Stimulated activated CD4-positive, alpha-beta T cell treated with anti-CD3 and anti-CD28 coated beads, Interleukin-15, amount 100 ng/mL, for 1 hour (primary cell): ENCODE measurements around the gene EZR.
"Not testable (repeated sequence)": the region's sequence is repeated elsewhere in the genome, so short reads cannot be mapped to it uniquely, and the experiment has no call there.

Experiments
- DNase-seq, 2 donors: peaks; one replicate each; pipeline ENCODE4 v3.0.0-alpha.2; 2020; ENCODE audit warnings: low read depth in 1 of 2, low spot score in 1 of 2

The EZR gene

DNA sequence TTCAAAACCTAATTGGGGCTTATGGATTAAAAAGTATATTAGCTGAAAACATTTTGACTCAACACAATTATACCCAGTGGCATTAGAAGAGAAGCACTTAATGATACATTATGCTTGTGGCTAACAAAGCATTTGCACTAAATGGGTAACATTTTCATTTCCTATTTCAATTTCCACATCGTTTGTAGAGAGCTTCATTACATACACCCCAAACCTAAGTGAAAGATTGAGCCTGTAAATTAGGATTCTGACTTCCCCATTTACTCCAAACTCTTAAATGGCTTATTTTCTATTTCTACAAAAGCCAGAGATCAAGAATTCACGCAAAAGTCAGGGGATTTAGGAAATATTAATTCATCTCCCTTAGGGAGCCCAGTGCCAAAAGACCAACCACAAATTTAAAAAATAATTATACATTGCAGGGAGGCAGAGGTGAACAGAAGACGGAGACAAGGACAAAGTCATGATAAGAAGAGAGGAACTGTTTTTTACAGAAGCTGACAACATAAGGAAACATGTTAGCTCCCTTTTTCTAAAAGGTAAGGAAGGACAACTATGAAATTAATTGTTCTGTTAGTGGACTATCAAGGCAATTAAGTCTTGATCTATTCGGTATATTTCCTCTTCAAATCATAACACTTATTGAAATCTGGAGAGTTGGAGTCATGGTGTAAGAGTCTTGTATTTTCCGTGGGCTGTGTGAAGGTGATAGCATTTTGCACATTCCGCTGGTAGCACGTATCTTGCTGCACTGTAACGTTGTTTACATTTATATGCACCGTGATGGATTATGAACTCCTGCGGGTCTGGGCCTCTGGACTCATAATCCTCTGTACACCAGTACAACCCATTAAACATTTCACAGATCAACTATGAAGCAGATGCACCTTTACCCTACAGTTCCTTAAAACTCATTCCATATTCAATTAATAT is 24.8 kb upstream of the EZR start:
- no peak for DNase-seq

DNA sequence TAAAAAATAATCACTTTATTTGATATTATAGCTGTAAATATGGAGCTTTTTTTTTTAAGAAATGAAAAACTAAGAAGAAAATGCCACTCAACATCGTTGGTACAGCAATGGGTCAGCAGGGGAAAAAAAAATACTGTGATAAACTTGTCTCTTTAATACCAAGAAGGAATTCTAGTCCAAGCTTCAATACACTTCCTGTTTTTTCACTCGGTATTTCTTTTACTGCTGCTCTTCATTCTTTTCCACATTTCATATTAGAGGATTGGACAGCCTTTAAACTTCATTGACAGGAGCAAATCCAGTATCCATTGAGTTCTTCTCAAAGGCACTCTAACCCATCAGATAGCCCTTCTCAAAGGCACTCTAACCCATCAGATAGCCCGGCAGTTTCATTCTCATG is 22.2 kb upstream of the EZR start:
- no peak for DNase-seq

DNA sequence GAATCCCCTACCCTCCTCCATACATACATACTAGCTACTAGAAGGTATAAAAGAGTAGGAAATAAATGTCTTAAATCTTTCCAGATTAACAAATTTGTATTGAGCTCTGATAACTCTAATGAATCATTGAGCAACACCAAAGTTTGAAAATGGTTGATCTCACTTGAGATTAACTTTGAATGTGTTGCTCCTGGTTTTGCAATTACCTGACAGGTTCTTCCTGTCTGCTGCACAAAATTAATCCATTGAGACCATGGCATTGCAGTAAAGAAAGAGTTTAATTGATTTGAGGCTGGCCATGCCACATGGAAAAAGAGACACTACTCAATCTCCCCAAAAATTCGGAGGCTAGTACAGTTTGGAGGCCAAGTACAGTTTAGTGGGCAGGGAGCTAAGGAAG is 21.3 kb upstream of the EZR start:
- DNase-seq = no peak

DNA sequence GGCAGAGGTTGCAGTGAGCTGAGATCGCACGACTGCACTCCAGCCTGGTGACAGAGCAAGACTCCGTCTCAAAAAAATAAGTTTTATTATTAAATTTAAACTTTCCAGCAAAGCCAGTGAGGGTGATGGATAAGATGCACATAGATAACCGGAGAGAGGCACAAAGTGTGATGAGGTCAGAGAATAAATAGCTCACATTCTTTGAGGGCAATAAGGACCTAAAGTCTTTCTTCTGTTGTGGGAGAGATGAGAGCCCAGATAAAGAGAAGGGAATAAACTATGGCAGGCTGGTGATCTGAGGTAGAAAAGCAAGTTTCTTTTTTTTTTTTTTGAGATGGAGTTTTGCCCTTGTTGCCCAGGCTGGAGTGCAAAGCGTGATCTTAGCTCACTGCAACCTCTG is 20.6 kb upstream of the EZR start:
- no peak for DNase-seq

DNA sequence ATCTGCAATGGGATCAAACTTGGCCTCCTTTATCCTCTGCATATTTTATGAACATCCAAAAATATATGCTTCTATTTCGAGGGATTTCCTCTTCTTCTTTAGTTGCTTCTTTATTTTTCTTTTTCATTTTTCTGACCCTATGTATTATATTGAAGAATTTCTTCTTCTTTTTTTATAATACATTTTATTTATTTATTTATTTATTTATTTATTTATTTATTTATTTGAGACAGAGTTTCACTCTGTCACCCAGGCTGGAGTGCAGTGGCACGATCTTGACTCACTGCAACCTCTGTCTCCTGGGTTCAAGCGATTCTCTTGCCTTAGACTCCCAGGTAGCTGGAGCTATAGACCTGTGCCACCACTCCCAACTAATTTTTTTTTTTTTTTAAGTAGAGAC is 19.6 kb upstream of the EZR start:
- DNase-seq = not testable (repeated sequence)

DNA sequence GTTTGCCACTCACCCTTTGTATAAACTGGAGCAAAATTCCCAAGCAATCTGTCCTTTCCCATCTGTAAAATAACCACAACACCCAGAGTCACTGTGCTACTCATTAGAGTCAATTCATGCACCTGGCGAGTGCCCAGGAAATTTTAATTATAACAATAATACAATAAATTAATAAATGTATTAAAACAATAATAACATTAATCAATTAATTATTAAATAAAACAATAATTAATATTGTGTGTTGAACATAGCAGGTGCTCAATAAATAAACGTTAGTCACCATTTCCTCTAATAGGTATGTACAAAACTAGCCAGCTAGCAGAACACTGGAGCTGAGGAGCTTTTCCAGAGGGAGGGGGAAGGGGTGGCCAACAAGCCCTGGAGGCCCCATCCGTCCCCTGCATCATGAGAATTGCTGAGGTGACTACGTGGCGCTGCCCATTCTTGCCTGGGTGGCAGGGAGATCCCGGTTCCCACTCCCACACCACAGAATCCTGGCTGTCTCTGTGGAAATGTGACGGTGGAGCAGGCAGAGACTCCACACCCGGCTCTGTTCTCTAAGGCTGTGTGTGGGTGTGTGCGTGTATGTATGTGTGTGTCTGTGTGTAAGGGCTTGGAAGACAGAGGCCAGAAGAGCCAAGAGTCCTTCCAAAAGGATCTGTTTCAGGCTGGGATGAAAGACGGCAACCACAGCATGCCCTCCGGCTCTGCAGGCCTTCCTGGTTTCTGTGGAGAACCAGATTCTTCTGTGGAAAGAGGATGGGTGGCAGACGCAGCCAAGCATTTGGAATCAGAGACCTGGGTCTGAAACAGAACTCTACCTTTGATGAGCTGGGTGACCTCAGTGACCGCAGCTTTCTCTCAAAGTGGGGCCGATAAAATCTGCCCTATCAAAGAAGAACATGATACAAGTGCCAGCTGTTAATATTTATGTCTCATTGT is 18.8 kb upstream of the EZR start:
- DNase-seq = no peak

DNA sequence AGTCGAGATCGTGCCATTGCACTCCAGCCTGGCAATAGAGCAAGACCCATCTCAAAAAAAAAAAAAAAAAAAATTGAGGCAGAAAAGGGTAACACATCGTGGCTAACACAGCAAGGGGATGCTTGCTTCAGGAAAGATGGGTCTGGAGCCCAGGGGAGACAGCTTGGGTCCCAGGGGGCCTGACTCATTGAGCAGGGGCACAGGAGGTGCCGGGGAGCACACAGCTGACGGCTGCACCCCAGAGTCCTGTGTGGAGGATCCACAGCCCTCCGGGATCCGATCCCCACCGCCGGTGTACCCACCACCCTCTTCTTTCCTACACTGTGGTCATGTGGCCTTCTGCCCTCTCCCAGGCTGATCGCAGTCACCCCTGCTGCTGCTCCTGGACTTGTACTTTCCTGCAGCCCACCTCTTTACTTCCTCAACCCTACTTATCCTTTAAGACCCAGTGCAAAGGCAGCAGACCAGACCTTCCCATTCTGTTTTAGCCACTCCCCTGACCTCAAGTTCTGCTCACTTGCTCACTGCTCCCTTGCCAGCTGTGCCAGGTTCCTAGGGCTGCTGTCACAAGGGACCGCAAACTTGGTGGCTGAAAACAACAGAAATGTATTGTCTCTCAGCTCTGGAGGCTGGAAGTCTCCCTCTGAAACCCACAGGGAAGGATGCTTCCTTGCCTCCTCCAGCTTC is 17.6 kb upstream of the EZR start:
- no peak for DNase-seq

DNA sequence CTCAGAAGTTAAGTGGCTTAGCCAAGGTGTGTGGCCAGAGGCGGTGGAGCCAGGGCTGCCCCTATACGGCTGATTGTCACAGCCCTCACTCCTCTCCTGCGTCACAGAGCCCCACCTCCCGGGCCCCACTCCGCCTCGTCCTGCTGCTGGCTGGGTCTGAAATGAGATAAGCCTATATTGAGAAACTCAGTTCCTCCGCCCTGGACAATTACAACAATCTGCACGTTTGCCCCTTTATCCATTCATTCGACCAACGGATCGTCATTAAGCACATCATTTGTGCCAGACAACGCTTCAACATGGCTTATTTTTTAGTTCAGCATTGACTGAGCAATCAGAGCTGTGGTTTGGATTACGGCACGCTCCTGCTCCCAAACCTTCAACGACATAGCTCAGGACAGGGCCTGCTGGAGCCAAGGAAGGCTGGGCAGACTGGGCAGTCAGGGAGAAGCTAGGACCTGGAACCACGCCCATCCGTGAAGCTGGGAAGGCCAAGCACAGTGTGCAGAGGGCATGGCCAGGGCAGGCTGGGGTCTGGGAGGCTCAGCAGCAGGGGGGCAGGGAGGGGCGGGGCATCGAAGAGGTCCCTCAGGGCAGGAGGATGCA is 16.6 kb upstream of the EZR start:
- DNase-seq = no peak

DNA sequence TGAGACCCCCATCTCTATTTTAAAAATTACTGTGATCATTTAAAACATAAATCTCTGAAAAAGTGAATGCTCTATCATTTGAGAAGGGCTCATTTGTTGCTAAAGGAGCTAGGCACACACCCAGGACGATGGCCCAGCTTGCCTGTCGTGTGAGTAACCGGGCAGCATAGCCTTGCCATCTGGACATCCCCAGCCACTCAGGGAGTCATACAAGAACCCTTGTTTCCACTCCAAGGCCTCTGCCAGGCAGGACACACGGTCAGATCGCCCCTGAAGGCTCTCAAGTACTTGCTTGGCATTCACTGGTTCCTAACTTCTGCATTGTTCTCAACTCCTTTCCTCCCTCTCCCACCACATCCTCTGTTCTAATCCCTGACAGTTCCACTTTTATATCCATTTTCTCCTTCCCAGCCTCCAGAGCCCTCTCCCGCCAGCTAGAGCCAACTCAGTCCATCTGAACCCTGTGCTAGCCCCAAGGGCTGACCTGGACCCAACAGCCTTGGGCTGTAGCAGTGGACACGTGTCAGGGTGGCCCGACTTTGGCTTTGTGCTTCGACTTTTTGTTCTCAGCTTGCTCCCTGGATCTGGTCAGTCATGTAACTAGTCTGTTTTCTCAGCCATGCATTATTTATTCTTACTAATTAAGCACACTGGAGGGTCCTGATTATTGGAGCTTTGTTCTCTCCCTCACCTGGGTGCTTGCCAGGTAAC is 15.7 kb upstream of the EZR start:
- DNase-seq = no peak

DNA sequence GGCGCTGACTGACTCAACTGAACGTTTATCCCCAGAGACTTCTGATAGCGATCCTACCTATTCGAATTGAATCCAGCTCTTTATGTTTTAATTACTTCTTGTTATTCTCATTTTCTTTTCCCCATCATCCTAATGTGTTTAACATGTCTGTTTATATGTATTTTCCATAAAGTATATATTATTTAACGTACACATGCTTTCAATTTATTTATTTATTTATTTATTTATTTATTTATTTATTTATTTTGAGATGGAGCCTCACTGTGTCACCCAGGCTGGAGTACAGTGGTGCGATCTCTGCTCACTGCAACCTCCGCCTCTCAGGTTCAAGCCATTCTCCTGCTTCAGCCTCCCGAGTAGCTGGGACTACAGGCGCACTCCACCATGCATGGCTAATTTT is 13.6 kb upstream of the EZR start:
- not testable (repeated sequence) for DNase-seq

DNA sequence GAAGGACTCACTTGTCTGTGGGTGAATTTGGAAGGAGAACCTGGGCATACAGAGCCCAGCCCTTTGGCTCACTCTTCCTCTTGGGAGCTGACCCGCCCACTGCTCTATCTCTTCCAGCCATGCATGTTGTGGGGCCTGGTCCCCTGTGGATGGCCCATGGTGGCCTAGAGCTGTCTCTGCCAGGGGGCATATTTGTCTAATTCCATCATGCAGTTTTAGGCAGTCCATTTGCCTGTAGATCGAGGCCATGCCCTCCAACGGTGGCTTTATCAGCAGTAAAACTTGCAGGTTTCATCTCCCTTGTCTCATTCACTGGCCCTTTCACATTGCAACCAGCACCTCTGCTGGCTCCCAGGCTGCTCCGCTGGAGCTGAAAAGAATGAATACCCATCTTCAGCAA is 12.9 kb upstream of the EZR start:
- no peak for DNase-seq

DNA sequence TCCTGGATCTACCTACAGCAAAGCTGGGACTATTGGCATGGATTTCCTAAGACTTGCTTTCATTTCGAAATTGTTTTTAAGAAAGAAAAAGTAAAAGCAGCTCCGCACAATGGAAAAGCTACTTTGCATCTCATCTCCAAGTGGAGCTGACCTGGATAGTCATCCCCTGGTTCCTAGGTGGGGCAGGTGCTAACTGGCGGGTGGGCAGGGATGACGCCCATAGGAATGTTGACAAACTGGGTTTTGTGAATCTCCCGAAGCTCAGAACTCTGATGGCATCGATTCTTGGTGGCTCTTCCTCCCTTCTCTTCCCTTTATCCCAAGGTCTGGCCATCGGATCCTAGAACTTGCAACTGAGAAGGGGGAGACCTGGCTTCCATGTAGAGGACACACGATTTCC is 12.4 kb upstream of the EZR start:
- DNase-seq = no peak

DNA sequence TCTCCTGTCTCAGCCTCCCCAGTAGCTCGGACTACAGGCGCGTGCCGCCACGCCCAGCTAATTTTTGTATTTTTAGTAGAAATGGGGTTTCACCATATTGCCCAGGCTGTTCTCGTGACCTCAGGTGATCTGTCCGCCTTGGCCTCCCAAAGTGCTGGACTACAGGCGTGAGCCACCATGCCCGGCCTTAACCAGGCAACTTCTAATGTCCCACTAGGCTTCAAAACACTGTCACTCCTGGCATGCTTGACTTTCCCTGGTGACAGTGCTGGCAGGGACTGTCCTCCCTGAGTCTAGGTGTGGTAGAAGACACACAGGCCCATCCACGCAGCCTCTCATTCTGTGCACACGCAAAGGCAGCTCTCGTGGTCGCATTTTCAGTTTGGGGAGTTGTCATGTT is 11.6 kb upstream of the EZR start:
- DNase-seq = no peak

DNA sequence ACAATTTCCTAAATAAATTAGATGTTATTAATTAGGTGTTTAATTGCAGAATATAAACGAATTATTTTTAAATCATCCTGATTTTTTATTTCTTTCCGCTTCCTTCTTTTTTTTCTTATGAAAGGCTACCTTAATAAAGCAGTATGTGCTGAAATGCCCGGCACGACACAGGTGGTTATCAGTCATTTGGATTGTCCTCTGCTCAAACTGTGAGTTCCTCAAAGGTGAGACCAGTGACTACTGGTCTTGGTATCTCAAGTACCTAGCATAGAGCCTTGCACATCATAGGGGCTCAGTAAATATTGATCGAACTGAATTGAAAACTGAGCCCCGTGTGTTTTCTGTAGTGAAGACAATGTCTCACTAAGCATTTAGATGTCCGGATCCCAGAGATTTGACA is 9.6 kb upstream of the EZR start:
- no peak for DNase-seq

DNA sequence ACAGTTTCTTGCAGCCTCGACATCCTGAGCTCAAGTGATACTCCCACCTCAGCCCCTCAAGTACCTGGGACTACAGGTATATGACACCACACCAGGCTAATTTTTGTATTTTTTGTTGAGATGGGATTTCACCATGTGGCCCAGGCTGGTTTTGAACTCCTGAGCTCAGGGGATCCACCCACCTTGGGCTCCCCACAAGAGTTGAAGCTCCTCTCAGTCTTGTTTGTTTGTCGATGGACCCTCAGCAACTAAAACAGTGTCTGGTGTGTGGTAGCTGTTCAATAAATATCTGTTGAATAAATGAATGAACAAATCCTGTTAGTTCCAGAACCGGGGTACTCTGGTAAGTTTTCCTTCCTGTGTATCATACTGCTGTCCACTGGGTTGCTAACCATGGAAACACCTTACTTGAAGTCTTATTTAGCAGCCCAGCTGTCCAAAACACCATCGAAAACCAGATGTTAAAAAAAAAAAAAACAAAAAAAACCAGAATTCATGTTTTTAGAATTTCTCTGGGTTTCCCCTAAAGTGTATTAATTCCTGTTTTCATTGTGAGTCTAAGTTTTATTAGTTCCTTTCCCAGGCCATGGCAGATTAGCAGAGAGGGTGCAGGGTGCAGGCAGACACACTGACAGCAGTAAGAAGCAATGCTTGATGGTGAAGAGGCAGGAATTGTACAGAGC is 7.8 kb upstream of the EZR start:
- DNase-seq = no peak

DNA sequence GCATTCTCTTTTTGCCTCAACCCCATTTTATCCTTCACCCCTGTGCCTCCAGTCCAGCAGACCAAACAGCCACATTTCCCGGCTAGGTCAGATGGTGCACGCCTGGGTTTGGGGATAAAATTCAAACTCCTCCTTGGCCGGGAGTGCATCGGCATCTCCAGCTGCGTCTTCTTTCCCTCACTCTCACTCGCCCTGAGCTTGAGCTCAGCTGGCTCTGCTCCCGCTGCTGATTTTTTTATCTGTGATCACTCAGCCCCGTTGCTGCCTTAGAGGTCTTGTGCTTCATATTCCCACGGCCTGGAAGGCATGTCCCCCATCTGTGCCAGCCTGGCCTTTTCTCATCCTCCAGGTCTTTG is 6.8 kb upstream of the EZR start:
- no peak for DNase-seq

DNA sequence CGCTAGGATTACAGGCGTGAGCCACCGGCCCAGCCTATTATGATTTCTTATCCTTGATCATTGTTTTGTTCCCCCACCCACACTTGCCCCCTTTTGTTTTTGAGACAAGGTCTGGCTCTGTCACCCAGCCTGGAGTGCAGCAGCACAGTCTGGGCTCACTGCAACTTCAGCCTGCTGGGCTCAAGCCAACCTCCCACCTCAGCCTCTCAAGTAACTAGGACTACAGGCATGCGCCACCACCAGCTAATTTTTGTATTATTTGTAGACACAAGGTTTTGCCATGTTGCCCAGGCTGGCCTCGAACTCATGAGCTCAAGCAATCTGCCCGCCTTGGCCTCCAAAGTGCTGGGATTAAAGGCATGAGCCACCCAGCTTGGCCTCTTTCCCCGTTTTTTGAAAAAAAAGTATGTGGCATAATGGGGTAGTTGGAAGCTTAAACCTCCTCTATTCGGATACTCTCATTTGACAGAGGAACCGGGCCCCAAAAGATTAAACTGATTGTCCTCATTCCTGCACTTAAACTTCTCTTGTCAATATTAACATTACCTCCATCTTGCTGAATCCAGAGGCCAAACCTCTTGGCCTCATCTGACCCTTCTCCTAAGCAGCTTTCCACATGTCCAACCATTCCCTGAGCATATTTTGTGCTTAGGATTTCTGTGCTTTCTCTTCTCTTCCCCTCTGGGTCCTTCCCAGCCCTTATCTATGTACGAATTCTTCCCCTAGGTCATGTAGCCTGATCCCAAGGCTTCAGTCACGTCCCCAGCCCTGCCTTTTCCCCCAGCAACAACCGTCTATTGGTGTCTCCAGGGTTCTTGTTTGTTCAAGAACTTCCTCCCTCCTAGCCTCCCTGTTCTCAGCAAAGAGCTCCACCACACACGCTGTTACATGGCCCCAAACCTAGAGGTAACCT is 6.1 kb upstream of the EZR start:
- DNase-seq = no peak

DNA sequence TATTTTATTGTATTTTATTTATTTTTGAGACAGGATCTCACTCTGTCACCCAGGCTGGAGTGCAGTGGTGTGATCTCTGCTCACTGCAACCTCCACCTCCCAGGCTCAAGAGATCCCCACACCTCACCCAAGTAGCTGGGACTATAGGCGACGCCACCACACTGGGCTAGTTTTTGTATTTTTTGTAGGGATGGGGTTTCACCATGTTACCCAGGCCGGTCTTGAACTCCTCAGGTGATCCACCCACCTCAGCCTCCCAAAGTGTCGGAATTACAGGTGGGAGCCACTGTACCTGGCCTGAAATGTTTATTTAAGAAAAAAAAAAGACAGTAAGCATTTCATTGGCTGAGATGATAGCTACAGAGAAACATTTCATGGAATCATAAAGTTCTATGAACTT is 4.4 kb upstream of the EZR start:
- DNase-seq = not testable (repeated sequence)
